Colonic mucosa (tissue), 4 donors: Measurements from ENCODE around the gene PCLO. TPM values are rescaled to one million over a fixed set of nuclear protein-coding genes. Genes with fewer than 3 reads are reported as not detected.

Experiments used
- DNase-seq: peaks from one replicate; pipeline ENCODE4 v3.0.0-alpha.2; 2020
- H3K27ac ChIP-seq: fragments of 200-600 bp; one replicate; pipeline ENCODE4 v1.8.0; 2021
- H3K27me3 ChIP-seq: fragments of 200-600 bp; one replicate; pipeline ENCODE4 v1.8.0; 2021
- H3K36me3 ChIP-seq: fragments of 200-600 bp; one replicate; pipeline ENCODE4 v1.8.0; 2021
- H3K4me1 ChIP-seq: fragments of 200-600 bp; one replicate; pipeline ENCODE4 v1.8.0; 2021; ENCODE audit warnings: mild to moderate bottlenecking
- H3K4me3 ChIP-seq: fragments of 200-600 bp; one replicate; pipeline ENCODE4 v1.8.0; 2021
- H3K9ac ChIP-seq, 2 donors: one replicate each; pipeline ENCODE4 v1.7.0; 2013; ENCODE audit warnings: control low read depth in 2 of 2, low read depth in 2 of 2, low read length in 2 of 2
- H3K9me3 ChIP-seq: fragments of 200-600 bp; one replicate; pipeline ENCODE4 v1.8.0; 2021
- CTCF ChIP-seq: fragments of 200-600 bp; IDR thresholded peaks from one replicate; pipeline ENCODE4 v1.8.0; 2022; ENCODE audit warnings: antibody characterized with exemption, mild to moderate bottlenecking
- intact Hi-C: fragments of 100-400 bp; cut with DNase I; formaldehyde crosslinking; loops from one replicate; pipeline ENCODE4 v1.14.1; 2022
- total RNA-seq, 2 donors: library from RNA; stranded (reverse); fragmentation: NEBNext Ultra II Directional in 1 of 2; extraction: Animal tissue kit (Norgen Biotek cat#: 25700) in 1 of 2; gene quantifications; one replicate each; pipeline ENCODE4 v1.2.1, GENCODE V29; 2021
- donor health status: healthy.
- donor health status: DM: no; HTN: no; CAD: no.
- donor health status: DM: no; HTN: no; CAD: no.

PCLO gene
- total RNA-seq, 2 donors from 2014 or later = 6.9 to 8.8 TPM

DNA sequence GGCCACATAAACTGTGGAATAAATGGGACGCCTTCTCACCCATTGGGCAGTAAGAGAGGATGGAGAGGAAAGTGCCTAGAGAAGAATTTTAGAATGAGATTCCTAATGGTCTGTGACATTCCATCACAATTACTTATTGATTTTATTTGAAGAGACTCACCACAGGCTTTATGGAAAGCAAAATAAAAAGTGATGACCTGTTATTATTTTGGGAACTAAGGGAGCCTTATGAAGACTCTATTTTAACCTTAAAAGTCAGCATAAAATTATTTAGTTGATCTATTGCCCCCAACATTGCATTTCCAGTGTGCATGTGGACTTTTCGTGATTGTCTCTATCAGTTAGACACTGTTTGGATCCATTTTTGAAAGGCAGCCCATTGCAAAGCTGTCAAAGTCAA lies 107.5 kb downstream of the PCLO start:
- H3K9me3 ChIP-seq = no peaks in the 10 kb centered on the region
- no peaks in the 10 kb centered on the region for H3K27me3 ChIP-seq
- no peak overlapping the region for H3K4me3 ChIP-seq
- intact Hi-C loops = no loop called here
- H3K27ac ChIP-seq = no peak overlapping the region
- H3K9ac ChIP-seq = no peak overlapping the region
- no peaks in the 10 kb centered on the region for H3K4me1 ChIP-seq
- no peak for DNase-seq
- H3K36me3 ChIP-seq = no peaks in the 10 kb centered on the region
- TF ChIP-seq CTCF = no peak

DNA sequence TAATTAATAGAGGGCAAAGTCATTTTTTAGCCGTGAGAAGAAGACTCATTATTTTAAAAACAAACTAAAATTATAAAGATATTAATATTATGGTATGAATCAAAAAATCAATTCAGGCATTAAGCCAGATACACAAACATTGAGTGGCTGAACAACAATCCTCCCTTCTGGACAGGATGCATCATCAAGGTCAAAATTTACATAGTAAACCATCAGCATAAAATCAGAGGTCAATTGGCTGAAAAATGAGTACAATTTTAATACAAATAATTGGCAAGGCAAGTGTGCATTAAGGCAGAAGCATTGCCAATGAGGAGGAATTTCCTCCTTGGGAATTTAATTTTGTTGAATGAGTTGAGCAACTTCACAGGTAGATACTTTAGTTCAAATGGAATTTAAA lies 108.2 kb downstream of the PCLO start:
- Histone ChIP-seq H3K9me3 (no peaks in the 10 kb centered on the region), H3K9ac (no peak overlapping the region), H3K4me3 (no peak overlapping the region), H3K27me3 (no peaks in the 10 kb centered on the region), H3K4me1 (no peaks in the 10 kb centered on the region), H3K36me3 (no peaks in the 10 kb centered on the region), H3K27ac (no peak overlapping the region)
- DNase-seq = no peak
- intact Hi-C loops = no loop called here
- TF ChIP-seq CTCF = no peak

DNA sequence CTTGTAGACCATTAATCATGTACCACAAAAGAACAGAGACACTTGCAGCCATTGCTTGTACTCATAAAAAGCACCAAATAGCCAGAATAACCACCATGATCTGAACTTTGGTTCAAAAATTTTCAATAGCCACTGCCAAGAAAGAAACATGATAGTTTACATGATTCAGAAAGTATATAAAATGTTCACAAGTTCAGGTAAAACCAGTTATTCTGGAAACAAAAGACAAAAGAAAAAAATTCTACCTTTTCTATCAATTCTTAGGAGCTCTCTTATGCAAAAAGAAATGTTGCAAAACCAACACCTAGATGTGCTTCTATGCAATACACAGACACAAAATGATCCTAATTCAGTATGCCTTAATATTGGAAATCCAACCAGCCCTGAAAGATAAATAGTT lies 108.7 kb downstream of the PCLO start:
- no peak for DNase-seq
- Histone ChIP-seq H3K9ac (no peak overlapping the region), H3K27me3 (no peaks in the 10 kb centered on the region), H3K4me3 (no peak overlapping the region), H3K36me3 (no peaks in the 10 kb centered on the region), H3K27ac (no peak overlapping the region), H3K9me3 (no peaks in the 10 kb centered on the region), H3K4me1 (no peaks in the 10 kb centered on the region)
- intact Hi-C loops = no loop called here
- TF ChIP-seq CTCF = no peak

GRCh38 chr7:83040484-83040883 lies 122.2 kb downstream of the PCLO start:
- Histone ChIP-seq H3K9me3 (no peaks in the 10 kb centered on the region), H3K36me3 (no peaks in the 10 kb centered on the region), H3K4me3 (no peak overlapping the region), H3K27me3 (no peaks in the 10 kb centered on the region), H3K4me1 (no peaks in the 10 kb centered on the region), H3K27ac (no peak overlapping the region), H3K9ac (no peak overlapping the region)
- intact Hi-C loops = no loop called here
- no peak for TF ChIP-seq CTCF
- no peak for DNase-seq

DNA sequence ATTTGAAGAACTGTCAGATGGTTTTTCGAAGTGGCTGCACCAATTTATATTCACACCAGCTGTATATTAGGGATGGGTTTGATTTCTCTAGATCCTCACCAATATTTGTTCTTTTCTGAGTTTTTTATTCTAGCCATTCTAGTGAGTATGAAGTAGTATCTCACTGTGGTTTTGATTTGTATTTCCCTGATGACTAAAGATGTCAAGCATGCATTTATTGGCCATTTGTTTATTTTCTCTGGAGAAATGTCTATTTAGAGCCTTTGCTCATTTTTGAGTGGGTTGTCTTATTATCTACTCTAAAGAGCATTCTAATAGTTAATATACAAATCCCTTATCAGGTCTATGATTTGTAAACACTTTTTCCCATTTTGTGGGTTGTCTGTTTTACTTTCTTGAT lies 123.9 kb downstream of the PCLO start:
- intact Hi-C loops = no loop called here

More for the DNA sequence above, 123.9 kb downstream of the PCLO start:
- Histone ChIP-seq H3K4me3 (no peak overlapping the region), H3K9ac (no peak overlapping the region), H3K36me3 (no peaks in the 10 kb centered on the region), H3K9me3 (no peaks in the 10 kb centered on the region), H3K27me3 (no peaks in the 10 kb centered on the region), H3K4me1 (no peaks in the 10 kb centered on the region), H3K27ac (no peak overlapping the region)
- no peak for DNase-seq
- no peak for TF ChIP-seq CTCF
